Stomach (tissue), 9 donors: ENCODE measurements around the gene CDC14A. TPM values are rescaled to one million over a fixed set of nuclear protein-coding genes. Genes with fewer than 3 reads are reported as not detected.

Source experiments
- DNase-seq, 2 donors: peaks; one replicate each; pipeline versions ENCODE4 v3.0.0 to v3.0.0-alpha.2; 2013 to 2019
- H3K27ac ChIP-seq, 5 donors: fragments of 200-600 bp in 4 of 5; sonication (generic) in 4 of 5; one replicate each; pipeline ENCODE4 v1.5.1; 2013 to 2019; ENCODE audit warnings: mild to moderate bottlenecking in 1 of 5, moderate library complexity in 1 of 5
- H3K27me3 ChIP-seq, 3 donors: fragments of 200-600 bp; sonication (generic); one replicate each; pipeline ENCODE4 v1.5.1; 2017 to 2019; ENCODE audit warnings: mixed run types in 1 of 3
- H3K36me3 ChIP-seq, 4 donors: fragments of 200-600 bp; sonication (generic); 1 replicate in 3 of 4; 2 replicates in 1 of 4; pipeline ENCODE4 v1.5.1; 2016 to 2019
- H3K4me1 ChIP-seq, 4 donors: fragments of 200-600 bp; sonication (generic); one replicate each; pipeline ENCODE4 v1.5.1; 2016 to 2019
- H3K4me3 ChIP-seq, 4 donors: fragments of 200-600 bp; sonication (generic) in 3 of 4; one replicate each; pipeline ENCODE4 v1.5.1; 2016 to 2019; ENCODE audit warnings: mild to moderate bottlenecking in 1 of 4
- H3K9me3 ChIP-seq, 4 donors: fragments of 200-600 bp; sonication (generic); one replicate each; pipeline ENCODE4 v1.5.1; 2016 to 2019
- EP300 ChIP-seq: sonication (generic); formaldehyde crosslinking; IDR thresholded peaks from one replicate; pipeline ENCODE4 v1.6.1; 2017; ENCODE audit warnings: antibody characterized with exemption
- POLR2A ChIP-seq, 4 donors: fragments of 450-650 bp; IDR thresholded peaks; one replicate each; pipeline ENCODE4 v1.6.1; 2016; ENCODE audit warnings: antibody characterized with exemption in 4 of 4, control low read depth in 2 of 4, mild to moderate bottlenecking in 1 of 4, moderate library complexity in 1 of 4
- POLR2AphosphoS5 ChIP-seq, 3 donors: sonication (generic); formaldehyde crosslinking; IDR thresholded peaks; one replicate each; pipeline ENCODE4 v1.6.1; 2016; ENCODE audit warnings: antibody characterized with exemption in 3 of 3
- WGBS, 5 donors: extraction: QIAGEN DNeasy Blood & Tissue Kit in 3 of 5; methylation state at CpG; one replicate each; pipeline versions ENCODE4 v1.1.5 to v1.1.7; 2013 to 2018; 5-methylcytosine and 5-hydroxymethylcytosine counted together
- intact Hi-C: fragments of 100-400 bp; cut with DNase I; formaldehyde crosslinking; loops from one replicate; pipeline ENCODE4 v1.15.1; 2023; ENCODE audit warnings: low total_unique reads
- polyA plus RNA-seq, 3 donors: library from polyadenylated mRNA; stranded (reverse); fragments of 200-250 nt; gene quantifications; one replicate each; pipeline ENCODE4 v1.2.3, GENCODE V29; 2013
- total RNA-seq, 5 donors: library from RNA; depleted of rRNA; stranded (reverse); fragments of >200 nt; gene quantifications; one replicate each; pipeline versions ENCODE4 v1.1.0 to v1.2.3, GENCODE V29; 2014 to 2016
- TF ChIP-seq, protein P1 (sequence below), 7 experiments: fragments of 450-650 bp in 4 of 7; fragments of 200-600 bp in 3 of 7; sonication (generic) in 3 of 7; IDR thresholded peaks; one replicate each; pipeline ENCODE4 v1.5.1; 2016 to 2019; ENCODE audit warnings: antibody characterized with exemption in 7 of 7, control low read depth in 2 of 7, mild to moderate bottlenecking in 1 of 7
- donor health status: healthy with polysubstance abuse.
- donor health status: Bipolar disorder and iron deficiency.
- donor health status: healthy.

The CDC14A gene
- total and polyA plus RNA-seq, 8 donors = 2.1 to 31.0 (median 12.1) TPM

DNA sequence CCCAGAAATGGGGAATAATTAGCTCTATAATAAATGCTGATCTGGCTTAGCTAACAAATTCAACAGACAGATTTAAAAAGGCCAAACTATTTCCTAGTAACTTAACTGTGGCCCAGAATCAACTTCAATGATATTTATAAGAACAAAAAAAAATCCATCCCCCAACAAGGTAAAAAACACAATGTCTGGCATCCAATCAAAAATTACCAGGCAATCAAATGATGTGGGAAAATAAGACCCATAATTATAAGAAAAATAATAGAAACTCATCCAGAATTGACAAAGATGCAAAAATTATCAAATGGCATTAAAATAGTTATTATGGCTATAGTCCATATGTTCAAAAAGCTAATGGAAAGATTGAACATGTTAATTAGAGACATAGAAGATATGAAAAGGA, 42.4 kb upstream of the CDC14A start:
- Histone ChIP-seq H3K4me3 (no peak overlapping the region), H3K36me3 (no peaks in the 10 kb centered on the region), H3K9me3 (no peaks in the 10 kb centered on the region), H3K27me3 (no peaks in the 10 kb centered on the region), H3K27ac (no peak overlapping the region), H3K4me1 (no peaks in the 10 kb centered on the region)
- DNase-seq = no peak
- intact Hi-C loops = no loop called here
- TF ChIP-seq POLR2A (IDR thresholded peaks at IDR 0.05) (no peak), POLR2AphosphoS5 (IDR thresholded peaks at IDR 0.05) (no peak)

DNA sequence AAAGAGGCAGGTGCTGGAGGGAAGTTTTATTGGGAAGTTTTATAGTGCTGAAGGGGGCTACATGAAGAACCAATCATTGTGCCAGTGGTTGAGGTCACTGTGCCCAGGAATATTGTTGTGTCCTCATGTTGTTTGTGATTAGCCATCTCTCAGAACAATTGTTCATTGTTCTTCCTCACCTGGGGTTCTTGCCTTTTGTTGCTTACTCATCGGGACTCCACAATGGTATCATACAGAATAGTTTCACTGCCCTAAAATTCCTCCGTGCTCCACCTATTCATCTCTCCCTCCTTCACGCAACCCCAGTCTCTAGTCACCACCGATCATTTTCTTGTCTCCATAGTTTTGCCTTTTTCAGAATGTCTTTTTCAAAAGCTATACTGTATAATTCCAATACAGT, 38.9 kb upstream of the CDC14A start:
- H3K27me3 ChIP-seq = no peaks in the 10 kb centered on the region
- no peaks in the 10 kb centered on the region for H3K36me3 ChIP-seq
- intact Hi-C loops = no loop called here
- H3K4me3 ChIP-seq = no peak overlapping the region
- 66 to 78% (median 68%) methylated on average over 4 of the region's 4 CpGs for WGBS, 5 donors
- no peak for DNase-seq
- peaks cover 0 to 12% (median 4%) of the 10 kb centered on the region in 4 donors for H3K9me3 ChIP-seq
- TF ChIP-seq, protein P1, sequence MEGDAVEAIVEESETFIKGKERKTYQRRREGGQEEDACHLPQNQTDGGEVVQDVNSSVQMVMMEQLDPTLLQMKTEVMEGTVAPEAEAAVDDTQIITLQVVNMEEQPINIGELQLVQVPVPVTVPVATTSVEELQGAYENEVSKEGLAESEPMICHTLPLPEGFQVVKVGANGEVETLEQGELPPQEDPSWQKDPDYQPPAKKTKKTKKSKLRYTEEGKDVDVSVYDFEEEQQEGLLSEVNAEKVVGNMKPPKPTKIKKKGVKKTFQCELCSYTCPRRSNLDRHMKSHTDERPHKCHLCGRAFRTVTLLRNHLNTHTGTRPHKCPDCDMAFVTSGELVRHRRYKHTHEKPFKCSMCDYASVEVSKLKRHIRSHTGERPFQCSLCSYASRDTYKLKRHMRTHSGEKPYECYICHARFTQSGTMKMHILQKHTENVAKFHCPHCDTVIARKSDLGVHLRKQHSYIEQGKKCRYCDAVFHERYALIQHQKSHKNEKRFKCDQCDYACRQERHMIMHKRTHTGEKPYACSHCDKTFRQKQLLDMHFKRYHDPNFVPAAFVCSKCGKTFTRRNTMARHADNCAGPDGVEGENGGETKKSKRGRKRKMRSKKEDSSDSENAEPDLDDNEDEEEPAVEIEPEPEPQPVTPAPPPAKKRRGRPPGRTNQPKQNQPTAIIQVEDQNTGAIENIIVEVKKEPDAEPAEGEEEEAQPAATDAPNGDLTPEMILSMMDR (IDR thresholded peaks at IDR 0.05) = no peak
- TF ChIP-seq POLR2AphosphoS5 (IDR thresholded peaks at IDR 0.05) (no peak), POLR2A (IDR thresholded peaks at IDR 0.05) (no peak), EP300 (no peak)
- no peak overlapping the region for H3K27ac ChIP-seq
- no peaks in the 10 kb centered on the region for H3K4me1 ChIP-seq

DNA sequence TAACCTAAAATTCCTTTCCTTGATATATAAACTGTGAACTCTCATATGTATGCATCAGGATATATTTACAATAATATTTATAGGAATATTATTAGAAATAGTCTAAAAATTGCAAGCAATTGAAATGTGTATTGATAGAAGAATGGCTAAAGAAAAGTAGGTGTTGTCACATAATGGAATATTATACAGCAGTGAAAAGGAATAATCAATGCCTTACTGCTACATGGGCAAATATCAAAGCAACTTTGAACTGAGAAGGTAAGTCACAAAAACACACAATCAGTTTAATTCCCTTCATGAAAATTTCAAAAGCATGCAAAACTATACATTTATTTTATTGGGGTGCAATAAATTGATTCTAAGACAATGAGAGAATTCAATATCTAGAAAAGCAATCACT, 35.7 kb upstream of the CDC14A start:
- Histone ChIP-seq H3K27ac (no peak overlapping the region), H3K4me1 (no peaks in the 10 kb centered on the region), H3K27me3 (no peaks in the 10 kb centered on the region), H3K4me3 (no peak overlapping the region), H3K36me3 (no peaks in the 10 kb centered on the region), H3K9me3 (peaks cover 0 to 27% (median 12%) of the 10 kb centered on the region in 4 donors)
- TF ChIP-seq POLR2A (IDR thresholded peaks at IDR 0.05) (no peak), EP300 (no peak), POLR2AphosphoS5 (IDR thresholded peaks at IDR 0.05) (no peak)
- TF ChIP-seq, protein P1 (IDR thresholded peaks at IDR 0.05) = no peak
- intact Hi-C loops = no loop called here
- DNase-seq = no peak

DNA sequence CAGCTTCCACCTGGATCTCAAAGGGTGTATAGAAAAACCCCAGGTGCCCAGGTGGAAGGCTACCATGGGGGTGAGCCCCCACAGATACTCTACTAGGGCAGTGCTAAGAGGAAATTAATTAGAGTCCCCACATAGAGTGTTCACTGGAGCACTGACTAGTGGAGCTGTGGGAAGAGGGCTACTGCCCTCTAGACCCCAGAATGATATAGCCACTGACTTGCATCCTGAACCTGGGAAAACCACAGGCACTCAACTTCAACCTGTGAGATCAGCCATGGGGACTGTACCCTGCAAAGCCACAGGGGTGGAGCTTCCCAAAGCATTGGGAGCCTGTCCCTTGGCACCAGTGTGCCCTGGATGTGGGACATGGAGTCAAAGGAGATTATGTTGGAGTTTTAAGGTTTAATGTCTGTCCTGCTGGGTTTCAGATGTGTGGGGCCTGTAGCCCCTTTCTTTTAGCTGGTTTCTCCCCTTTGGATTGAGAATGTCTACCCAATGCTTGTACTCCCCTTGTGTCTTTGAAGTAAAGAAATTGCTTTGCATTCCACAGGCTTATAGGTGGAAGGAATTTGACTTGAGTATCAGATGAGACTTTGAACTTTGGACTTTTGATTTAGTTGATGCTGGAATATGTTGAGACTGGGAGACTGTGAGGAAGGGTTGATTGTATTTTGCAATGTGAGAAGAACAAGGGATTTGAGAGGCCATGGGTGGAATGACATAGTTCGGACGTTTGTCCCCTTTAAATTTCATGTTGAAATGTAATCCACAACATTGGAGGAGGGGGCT, 31.8 kb upstream of the CDC14A start:
- H3K4me1 ChIP-seq = peaks cover 5 to 15% (median 7%) of the 10 kb centered on the region in 4 donors
- no peak overlapping the region for H3K27ac ChIP-seq
- no peaks in the 10 kb centered on the region for H3K36me3 ChIP-seq
- intact Hi-C loops = no loop called here
- 58 to 77% (median 72%) methylated on average over 2 of the region's 2 CpGs for WGBS, 5 donors
- H3K9me3 ChIP-seq = peaks cover 0 to 24% (median 11%) of the 10 kb centered on the region in 4 donors
- H3K27me3 ChIP-seq = no peaks in the 10 kb centered on the region
- no peak overlapping the region for H3K4me3 ChIP-seq
- TF ChIP-seq, protein P1 (IDR thresholded peaks at IDR 0.05) = no peak
- TF ChIP-seq POLR2A (IDR thresholded peaks at IDR 0.05) = no peak
- TF ChIP-seq EP300 = no peak
- no peak for TF ChIP-seq POLR2AphosphoS5 (IDR thresholded peaks at IDR 0.05)
- peak in 1 of 2 donors; percentile 7 for DNase-seq

DNA sequence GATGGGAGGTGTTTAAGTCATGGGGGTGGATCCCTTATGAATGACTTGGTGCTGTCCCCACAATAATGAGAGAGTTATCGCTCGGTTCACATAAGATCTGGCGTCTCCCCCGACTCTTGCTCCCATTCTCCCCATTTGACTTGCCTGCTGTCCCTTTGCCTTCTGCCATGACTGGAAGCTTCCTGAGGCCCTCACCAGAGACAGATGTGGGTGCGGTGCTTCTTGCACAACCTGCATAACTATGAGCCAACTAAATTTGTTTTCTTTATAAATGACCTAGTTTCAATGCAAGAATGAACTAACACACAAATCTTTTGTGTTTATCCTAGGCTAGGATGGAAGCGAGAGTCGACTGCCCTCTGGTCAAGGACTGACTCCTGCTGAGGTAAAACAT, 31.2 kb upstream of the CDC14A start:
- H3K36me3 ChIP-seq = no peaks in the 10 kb centered on the region
- TF ChIP-seq EP300 = no peak
- TF ChIP-seq POLR2A (IDR thresholded peaks at IDR 0.05) = no peak
- no peak for TF ChIP-seq POLR2AphosphoS5 (IDR thresholded peaks at IDR 0.05)
- TF ChIP-seq, protein P1 (IDR thresholded peaks at IDR 0.05) = no peak
- intact Hi-C loops = no loop called here
- peaks cover 5 to 15% (median 7%) of the 10 kb centered on the region in 4 donors for H3K4me1 ChIP-seq
- H3K27me3 ChIP-seq = no peaks in the 10 kb centered on the region
- H3K27ac ChIP-seq = no peak overlapping the region
- H3K4me3 ChIP-seq = no peak overlapping the region
- 88 to 92% (median 90%) methylated on average over 7 of the region's 7 CpGs for WGBS, 5 donors
- DNase-seq = no peak
- peaks cover 0 to 18% (median 8%) of the 10 kb centered on the region in 4 donors for H3K9me3 ChIP-seq
